Stimulated activated naive CD8-positive, alpha-beta T cell treated with anti-CD3 and anti-CD28 coated beads, Interleukin-15, Interleukin-2, amounts not matched to agents 100 U/mL and 50 U/mL, for 24 hours (primary cell): Measurements from ENCODE around the gene FOXF1.
A peak's percentile ranks its signal among the peaks of the same experiment; 100 is the strongest.

Experiments
- ATAC-seq: fragments of 150-1000 bp; cut with Tn5 transposase; one replicate; pipeline ENCODE4 v1.10.0; 2021
- DNase-seq: peaks from one replicate; pipeline ENCODE4 v3.0.0; 2021

Gene FOXF1

DNA sequence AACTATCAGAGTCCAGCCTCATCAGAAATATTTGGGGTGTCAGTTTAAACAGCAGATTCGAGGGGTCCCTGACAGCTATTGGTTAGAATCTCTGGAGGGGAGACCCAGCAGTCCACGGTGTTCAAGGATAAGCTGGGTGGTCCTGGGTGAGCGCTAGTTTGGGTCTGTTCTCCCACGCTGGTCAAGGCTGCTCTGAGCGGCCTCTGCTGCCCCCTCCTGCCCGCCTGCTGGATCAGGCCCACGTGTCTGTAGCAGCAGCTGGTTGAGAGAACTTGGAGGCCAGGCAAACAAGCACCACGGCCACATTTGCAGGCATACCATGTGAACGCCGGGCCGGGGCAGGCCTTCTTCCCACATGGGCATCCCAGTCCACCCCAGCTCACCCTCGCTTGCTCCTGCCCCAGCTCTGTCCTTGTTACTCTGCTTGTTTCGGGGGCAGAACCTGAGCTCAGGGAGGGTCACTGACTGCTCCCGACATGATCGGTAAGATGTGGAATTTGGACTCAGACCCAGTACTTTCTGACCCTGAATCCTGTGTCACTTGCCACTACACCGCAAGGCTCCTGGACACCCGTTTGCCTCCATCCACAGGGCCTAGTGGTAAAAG, 7.4 kb downstream of the FOXF1 start:
- DNase-seq = peak; percentile 55
- ATAC-seq = peak; percentile 32

DNA sequence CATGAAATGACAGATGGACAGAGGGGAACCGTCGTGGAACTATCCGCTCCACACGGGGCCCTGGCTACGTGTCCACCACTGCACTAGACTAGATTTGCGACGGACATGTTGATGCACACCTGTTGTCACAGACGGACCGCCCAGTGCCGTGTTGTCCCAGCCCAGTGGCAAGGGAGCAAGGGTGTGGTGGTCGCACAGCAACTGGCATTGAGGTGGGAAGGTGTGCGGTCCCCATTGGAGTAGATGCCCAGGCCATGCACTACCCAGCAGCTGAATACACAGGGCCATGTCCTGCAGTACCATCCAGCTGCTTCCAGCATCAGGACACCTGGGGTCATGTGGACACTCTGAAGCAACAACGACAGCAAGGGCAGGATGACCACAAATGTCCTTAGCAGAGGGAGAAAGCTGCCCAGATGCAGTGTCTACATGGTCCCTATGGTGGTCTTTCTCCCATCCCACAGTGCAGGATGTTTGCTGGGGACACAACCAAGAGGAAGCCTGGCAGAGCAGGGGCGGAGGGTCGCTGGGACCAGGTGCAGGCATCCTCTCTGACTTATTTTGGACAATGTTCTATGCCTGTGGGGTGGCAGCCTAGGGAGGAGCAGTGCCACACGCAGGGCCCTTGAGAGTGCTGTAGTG, 8.8 kb downstream of the FOXF1 start:
- DNase-seq = no peak

DNA sequence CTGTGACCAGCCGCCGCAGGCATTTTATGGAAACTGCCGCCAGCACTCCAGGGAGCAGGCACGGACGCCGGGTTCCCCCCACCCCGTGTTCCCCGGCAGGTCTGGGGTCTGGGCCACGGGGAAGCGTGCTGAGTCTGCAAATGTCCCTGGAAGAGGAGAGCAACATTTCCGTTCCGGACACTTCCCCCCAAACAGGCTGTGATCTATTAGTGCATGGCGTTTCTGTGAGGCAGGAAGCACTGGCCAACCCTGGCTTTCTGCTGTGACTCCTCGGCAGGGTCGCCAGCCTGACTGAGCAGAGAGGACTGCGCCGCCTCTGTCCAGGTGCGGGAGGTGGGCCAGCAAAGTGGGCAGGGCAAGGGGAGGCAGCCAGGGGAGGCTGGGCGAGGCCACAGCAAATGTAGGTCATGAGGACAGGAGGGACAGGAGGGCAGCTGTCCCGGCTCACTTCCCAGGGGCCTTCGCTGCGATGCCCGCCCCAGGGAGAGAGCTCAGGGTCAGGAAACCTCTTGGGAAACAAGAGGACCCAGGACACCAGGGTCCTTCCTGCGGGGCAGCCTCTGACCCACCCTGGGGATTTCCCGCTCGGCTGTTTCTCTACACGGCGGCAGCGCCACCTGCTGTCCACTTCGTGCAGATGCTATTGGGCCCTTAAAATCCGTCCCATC, 9.5 kb downstream of the FOXF1 start:
- ATAC-seq (no peak), DNase-seq (peak; percentile 62)

More for the DNA sequence above, 8.8 kb downstream of the FOXF1 start:
- ATAC-seq = no peak

DNA sequence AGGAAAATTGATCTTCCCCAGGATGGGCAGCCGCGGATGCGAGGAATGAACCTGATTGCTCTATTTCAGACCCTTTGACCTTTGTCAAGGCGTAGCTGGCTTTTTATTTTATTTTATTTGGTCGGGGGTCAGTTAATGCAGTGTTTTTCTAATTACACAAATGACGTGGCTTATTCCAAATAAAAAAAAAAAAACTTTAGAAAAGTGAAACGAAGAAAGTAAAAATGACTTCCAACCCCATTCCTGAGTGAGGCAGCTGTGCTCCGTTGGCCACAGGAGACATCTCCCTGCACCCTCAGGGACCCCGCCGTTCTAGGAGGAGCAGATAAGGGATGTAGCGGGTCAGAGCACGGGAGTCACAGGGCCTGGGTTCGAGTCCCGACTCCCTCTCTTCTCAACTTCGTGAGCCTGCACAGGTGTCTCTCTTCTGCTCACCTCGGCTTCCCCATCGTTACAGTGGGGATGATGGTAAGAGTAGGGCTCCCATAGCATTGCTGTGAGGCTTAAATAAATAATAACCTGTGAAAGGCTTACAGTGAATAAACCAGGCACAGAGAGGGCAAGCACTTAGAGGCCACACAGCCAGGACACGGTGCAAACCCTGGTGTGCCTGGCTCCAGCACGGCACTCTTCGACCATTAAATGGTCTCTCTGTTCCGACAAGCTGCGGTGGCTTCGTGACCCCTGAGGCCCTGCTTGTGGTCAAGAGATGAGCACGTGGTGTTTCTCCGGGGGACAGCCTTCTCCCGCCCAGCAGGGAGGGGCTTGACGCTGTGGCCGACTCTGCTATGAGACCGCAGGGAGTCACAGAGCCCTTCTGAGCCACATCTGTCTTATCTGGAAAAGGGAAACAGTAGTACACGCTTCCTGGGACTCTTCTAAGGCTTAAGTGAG, 10.2 kb downstream of the FOXF1 start:
- ATAC-seq = no peak
- DNase-seq = no peak

DNA sequence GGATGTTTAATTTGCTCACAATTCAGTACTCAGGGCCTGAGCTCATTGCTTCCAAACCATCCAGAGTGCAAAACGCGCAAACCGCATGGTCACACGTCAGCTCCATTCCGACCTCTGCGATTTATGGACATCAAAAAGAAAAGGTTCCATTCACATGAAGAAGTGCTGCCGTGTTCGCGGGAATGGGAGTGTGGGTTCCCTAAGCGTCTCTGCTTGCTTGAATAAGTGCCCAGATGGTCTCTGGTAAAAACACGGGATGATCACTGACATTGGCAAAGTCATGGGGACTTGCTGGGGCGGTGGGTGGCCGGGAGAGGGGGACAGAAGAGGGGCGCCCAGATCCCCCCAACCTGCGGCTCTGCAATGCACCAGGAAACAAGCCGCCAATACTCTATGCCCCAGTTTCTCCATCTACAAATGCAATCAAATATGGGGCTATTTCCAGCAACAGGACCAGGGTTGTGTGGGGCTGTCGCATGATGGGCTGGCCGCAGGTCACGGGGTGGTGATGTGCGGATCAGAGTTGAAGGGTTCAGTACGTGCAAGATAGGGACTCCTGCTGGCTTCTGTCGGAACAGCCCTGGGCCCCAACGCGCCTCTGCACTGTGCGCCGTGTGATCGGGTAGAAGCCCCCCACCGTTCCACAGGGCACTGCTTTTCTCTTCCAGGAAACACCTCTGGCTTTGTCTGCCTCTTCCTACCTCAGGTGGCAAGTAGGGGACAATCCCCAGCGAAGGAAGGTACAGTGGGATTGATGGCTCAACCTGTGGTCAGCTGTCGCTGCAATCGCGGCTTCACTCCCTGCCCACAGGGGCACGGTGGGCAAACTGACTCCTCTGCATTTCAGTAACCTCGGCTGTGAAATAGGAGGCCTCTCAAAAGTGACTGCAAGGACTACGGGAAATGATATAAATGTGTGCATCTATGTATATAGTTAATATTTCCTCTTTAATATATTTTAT, 11.2 kb downstream of the FOXF1 start:
- no peak for ATAC-seq

DNA sequence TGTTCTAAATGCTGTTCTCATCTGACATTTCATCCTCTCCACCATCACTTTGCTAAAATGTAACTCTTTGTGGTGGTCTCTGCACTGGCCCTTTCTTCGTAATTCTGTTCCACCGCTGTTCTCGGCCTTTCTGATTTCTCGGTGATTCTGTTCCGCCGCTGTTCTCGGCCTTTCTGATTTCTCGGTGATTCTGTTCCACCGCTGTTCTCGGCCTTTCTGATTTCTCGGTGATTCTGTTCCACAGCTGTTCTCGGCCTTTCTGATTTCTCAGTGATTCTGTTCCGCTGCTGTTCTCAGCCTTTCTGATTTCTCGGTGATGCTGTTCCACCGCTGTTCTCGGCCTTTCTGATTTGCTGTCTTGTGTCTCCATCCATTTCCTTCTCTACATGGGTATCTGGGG, 12.3 kb downstream of the FOXF1 start:
- DNase-seq = no peak
- no peak for ATAC-seq

More for the DNA sequence above, 11.2 kb downstream of the FOXF1 start:
- DNase-seq = no peak

DNA sequence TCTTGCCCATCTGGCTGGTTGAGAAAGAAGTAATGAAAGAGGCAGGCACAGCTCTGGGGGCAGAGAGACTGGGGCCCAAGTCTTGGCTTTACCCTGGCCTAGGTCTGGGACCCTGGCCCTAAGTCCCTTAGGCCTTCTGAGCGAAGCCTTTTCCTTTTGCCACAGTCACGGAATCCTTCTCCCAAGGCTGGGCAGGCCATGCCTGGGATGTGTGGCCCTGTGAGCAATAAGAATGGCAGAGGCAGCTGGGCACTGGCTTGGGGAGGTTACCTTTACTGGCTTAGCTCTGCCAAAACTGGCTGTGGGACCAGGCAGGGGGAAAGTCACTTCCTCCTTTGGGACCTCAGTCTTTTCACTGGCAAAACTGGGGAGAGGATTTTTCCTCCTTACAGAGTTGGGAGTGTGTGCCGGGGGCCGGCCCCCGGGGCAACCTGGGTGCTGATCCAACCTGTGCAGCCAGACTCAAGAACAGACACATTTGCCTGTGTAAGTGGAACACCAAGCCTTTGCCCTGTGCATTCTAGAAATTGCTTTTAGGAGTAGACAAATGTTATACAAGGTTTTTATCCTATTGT, 12.9 kb downstream of the FOXF1 start:
- ATAC-seq = no peak
- DNase-seq = no peak

DNA sequence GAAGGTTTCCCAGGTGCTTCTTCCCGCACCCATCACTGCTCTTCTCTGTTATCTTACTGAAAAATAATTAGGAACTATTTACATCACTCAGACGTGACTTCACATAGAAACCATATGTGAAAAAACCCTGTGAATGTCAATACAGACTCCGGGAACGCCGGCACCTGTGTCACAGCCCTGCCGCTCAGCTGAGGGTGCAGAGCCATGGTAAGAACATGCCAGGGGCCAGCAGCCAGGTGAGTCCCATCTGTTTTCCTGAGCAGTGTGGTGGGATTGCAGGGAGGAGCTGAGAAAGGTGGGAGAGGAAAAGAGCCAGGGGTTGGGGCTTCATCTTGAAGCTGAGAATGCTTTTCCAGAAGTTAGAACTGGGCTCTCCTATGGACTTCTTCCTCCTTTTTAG, 13.7 kb downstream of the FOXF1 start:
- ATAC-seq (no peak), DNase-seq (no peak)

DNA sequence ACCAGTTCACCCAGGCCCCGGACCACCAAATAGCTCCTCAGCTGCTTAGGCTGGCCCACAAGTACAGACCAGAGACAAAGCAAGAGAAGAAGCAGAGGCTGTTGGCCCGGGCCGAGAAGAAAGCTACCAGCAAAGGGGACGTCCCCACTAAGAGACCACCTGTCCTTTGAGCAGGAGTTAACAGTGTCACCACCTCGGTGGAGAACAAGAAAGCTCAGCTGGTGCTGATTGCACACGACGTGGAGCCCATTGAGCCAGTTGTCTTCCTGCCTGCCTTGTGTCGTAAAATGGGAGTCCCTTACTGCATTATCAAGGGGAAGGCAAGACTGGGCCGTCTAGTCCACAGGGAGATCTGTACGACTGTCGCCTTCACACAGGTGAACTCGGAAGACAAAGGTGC, 15.4 kb downstream of the FOXF1 start:
- ATAC-seq = no peak
- DNase-seq = no peak

DNA sequence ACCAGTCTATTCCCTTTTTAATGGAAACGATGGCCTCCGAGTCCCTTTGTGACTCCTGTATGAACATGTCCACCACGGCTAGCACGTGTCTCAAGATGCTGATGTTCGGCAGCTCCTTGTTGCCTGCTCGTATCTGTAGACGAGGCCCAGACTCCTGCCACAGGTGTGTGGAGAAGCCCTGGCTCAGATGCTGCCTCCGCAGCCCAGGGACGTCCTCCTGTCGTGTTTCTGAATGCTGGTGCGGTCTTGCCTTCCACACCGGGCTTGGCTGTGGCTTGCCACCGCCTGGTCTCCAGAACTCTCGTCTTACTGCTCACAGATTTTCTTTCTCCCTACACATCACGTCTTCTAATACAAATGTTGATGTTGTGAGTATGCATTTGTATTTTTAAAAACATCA, 17.0 kb downstream of the FOXF1 start:
- no peak for ATAC-seq
- DNase-seq = no peak

DNA sequence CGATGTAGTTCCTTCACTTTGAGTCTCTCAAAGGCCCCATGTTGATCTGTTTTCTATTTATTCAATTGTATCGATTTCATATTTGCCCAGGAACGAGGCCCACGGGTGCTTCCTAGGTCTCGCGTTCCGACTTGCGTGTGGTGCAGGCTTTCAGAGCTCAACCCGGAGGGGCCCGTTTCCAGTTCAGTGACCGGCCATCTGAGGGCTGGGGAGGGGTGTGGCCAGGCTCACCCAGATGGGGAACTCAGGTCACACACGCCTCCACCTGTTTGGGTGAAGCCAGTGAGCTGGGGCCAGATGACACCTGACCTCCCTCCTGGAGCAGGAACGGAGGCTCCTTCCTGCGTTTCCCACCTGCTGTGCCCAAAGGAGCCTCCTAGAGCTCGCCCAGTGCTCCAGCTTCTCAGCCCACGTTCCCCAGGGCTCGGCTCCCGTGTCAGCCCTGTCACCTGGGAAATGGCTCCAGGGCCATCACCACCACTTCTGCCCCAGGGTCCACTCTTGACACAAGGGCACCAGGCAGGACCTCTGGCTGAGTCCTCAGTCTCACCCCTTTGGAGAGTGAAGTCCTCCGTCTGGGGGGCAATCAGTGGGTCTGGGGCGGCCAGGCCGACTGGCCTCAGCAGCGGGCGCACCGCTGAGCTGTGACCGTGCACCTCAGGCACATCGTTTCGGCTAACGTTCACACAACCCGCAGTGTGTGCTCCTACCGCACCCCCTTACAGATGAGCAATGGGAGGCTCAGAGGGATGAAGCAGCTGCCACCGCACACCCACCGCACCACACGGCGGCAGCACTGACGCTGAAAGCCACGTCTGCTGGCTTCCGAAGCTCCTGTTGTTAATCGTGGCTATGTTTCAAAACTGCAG, 18.0 kb downstream of the FOXF1 start:
- DNase-seq (no peak), ATAC-seq (no peak)

DNA sequence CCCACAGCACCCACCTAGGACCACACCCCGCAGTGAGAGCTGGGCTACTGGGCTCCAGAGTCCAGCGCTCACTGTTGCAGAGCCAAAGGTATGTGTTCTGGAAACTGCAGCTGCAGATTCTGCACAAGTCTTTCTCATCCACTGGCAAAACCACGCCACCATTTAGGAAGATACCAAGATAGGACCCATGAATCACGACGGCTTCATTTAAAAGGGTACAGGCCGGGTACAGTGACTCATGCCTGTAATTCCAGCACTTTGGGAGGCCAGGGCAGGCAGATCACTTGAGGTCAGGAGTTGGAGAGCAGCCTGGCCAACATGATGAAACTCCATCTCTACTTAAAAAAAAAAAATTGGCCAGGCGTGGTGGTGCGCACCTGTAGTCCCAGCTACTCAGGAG, 18.8 kb downstream of the FOXF1 start:
- DNase-seq (no peak), ATAC-seq (no peak)

DNA sequence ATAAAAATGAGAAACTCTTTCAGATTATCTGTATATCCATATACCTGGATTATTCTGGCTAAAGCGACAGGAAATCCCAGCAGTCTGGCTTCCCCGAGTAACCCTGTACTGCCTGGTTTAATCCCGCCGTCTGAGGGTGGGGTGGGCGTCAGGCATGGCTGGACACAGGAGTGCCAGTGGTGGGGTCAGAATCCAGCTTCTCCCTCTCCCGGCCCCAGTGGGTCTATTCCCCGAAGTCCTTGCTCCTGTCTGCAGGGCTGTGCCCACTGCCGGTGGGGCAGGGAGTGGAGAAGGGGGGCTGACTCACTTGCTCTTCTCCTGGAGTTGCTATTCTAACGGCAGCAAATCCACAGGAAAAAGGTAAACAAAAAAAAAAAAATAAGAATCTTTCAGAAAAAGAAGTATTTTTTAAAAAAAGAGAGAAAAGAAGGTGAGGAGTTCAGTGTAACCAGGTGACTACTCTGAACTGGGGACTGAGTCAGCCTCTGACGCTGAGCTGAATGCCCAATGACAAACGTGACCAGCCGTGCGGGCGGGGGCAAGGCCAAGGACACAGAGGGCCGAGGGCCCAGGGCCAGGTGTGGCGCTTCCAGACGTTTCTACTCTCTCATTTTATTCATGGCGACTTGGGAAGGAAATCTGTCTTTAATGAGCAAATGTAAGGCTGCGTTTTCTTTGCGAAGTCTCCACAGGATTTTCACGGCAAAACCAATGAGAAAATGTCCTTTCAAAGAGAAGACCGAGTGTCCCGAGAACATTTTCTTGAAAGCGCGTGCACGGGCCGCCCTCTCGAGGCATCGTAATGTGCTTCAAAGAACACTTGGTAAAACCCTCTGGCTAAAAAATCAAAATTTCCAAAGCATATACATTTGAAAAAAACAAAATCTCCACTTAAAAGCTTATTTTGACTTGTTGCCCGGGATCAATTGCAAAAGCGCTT, 20.2 kb downstream of the FOXF1 start:
- DNase-seq (no peak), ATAC-seq (no peak)

DNA sequence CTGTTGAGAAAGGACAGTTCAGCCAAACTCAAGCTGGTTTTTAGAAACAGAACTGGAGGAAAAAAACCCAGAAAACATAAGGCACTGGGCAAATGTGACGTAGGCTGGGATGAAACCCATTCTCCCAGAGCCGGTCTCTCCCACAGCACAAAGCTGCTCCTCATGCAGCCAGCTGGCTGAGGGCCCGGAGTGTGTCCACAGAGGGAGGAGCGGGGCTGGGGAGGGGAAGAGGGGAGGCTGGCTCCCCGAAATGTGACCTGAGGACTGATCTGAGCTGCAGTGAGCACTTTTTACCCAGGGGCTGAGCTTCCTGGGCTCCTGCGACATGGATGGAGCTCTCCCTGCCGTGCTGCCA, 20.8 kb downstream of the FOXF1 start:
- DNase-seq = no peak
- no peak for ATAC-seq

DNA sequence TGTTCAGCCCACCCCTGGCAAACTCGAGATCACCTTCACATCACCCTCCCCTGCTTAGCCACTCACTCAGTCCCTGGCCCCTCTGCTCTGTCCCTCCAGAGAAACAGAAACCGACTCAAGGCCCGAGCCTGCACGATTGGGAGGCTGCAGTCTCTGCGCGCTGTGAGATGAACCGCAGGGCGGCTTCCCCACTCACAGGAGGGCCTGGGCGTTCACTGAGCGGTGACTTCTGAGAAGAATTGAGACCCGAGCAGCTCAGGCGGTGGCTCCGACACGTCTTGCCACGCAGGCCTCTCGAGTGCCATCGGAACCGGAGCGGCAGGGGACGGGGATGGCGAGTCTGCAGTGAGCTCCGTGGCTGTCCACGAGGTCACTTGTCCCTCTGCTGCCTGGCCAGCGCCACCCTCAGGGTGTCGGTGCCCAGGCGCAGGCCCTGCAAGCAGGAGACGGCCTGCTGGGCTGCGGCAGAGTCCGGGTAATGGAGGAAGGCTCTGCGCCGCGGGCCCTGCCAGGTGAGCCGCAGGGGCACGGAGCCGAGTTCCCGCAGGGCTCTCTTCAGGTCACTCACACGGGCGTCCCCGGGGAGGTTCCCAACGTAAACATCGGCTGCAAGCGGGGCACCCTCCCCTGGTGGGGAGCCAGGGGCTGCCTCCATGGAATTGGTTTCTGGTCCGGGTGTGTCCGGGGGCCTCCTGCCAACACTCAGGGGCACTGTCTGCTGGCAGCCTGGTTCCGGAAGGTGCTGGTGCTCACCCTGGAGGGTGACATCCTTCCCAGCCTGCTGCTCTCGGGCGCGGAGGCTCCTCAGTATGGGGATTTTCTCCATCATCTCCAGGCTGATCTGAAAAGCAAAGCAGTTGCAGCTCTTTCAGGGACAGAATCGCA, 21.6 kb downstream of the FOXF1 start:
- DNase-seq (no peak), ATAC-seq (no peak)

DNA sequence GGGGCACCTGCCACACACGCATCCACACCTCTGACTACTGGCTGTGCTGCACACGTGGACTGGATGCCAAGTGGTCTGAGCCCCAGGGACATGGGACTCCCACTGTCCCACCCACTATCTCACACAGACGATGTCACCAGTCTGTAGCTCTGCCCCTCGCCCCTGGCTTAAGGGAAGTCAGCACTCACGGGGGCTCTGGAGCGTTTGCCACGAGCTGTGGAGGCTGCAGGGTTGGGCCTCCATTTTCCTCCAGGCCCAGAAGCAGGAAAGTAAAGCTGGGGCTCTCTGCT, 22.1 kb downstream of the FOXF1 start:
- DNase-seq (no peak), ATAC-seq (no peak)

DNA sequence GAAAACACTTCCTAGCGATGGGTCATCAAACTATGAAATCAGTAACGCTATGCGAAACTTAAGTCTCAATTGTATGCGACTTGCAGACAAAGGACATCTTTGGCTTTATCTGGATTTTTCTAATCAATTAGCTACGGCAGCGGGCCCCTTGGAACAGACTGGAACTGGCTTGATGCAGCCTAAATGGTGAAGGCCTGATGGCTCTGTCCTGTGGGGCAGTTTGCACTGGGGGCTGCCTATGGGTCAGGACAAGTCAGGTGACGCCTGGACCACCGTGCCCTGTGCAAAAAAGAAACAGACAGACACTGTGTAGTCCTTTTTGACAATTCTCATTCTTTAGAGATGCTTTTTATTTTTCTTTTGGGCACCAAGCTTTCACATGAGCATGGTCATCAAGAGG, 22.7 kb downstream of the FOXF1 start:
- ATAC-seq = no peak
- no peak for DNase-seq

DNA sequence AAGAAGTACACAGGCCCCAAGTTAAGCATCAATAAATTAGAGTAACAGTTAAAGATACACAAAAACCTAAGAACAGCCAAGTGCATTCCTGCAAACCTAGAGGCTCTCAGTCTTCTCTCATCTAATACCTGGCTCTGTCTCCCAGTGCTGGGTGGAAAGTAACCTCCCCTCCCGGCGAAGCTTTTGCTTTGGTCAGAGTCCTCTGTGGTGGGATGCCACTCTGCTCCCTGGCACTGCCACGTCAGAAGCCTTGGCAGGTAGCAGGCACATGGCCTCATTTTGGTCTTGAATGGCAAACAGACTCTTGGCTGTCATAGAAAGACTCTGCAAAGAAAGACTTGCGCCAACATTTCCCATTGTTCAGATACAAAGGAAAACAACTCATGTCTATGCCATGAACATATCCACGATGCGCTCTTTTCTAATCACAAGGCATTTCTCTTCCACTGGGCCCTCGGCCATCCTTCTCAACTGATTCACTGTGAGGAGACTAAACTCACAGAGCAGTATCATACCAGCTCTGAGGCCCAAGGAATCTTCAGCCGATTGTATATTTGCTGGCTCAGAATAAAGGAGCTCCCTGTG, 23.5 kb downstream of the FOXF1 start:
- ATAC-seq = no peak

More for the DNA sequence above, 23.5 kb downstream of the FOXF1 start:
- no peak for DNase-seq
